Stimulated activated CD8-positive, alpha-beta memory T cell treated with anti-CD3 and anti-CD28 coated beads, Interleukin-15, amount 100 ng/mL, for 4 hours (primary cell): Measurements from ENCODE around the gene ASS1.

Experiments
- DNase-seq, 2 donors: peaks; one replicate each; pipeline ENCODE4 v3.0.0-alpha.2; 2020; ENCODE audit warnings: low read depth in 2 of 2

The ASS1 gene

GRCh38 chr9:130531670-130532069, 86.9 kb downstream of the ASS1 start:
- DNase-seq = no peak

GRCh38 chr9:130532426-130533080, 87.8 kb downstream of the ASS1 start:
- no peak for DNase-seq

DNA sequence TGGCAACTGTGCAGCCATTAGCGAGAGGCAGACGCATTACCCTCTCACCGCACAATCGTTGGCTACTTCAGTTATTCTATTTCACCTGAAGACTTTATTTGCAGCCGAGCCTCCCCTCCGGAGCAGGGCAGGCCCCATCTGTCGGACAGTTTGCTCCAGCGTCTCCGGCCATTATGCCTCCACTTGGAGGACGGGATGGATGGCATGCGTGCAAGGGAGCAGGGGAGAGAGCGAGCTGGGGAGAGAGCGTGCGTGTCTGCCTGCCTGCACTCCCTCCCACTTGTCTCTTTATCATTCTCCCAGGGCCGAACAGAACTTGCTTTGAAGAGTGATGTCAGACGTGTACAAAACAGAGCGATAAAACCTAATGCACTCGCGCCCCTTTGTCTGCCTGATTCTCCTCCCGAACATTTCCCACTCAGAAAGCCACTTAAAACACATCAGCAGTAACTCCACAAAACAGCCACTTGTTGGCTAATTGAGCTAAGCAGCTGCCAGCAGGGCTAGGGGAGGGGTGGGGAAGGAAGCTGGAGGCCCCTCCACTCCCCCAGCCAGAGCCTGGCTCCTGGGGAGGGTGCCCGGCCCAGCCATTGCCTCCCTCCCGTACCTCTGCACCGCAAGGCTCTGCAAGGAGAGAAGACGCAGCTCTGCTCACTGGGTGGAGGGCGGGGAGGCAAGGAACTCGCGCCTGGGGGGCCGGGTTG, 91.2 kb downstream of the ASS1 start:
- DNase-seq = no peak

DNA sequence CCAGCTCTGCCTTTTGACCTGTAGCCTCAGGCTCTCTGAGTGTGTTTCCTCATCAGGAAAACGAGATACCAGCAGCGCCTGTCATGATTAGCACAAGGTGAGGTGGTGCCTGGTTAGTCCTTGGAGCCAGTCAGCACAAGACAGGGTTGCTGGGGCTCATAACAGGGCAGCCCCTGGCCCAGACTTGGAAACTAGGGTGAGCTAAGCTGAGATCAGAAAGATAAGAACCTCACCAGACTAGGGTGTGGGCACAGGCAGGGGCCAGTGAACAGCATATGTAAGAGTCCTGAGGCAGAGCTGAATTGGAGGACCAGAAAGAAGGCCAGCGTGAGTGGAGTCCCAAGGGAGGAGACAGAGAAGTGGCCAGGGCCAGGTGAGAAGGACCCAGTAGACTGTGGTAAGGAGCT, 91.9 kb downstream of the ASS1 start:
- no peak for DNase-seq

- DNase-seq = no peak
Measured at GRCh38 chr9:130537346-130538050, 92.7 kb downstream of the ASS1 start.

- no peak for DNase-seq
Measured at GRCh38 chr9:130539420-130540223, 94.9 kb downstream of the ASS1 start.

GRCh38 chr9:130541533-130541932, 96.8 kb downstream of the ASS1 start:
- no peak for DNase-seq

GRCh38 chr9:130542038-130542437, 97.3 kb downstream of the ASS1 start:
- no peak for DNase-seq

GRCh38 chr9:130542457-130543228, 97.9 kb downstream of the ASS1 start:
- no peak for DNase-seq

DNA sequence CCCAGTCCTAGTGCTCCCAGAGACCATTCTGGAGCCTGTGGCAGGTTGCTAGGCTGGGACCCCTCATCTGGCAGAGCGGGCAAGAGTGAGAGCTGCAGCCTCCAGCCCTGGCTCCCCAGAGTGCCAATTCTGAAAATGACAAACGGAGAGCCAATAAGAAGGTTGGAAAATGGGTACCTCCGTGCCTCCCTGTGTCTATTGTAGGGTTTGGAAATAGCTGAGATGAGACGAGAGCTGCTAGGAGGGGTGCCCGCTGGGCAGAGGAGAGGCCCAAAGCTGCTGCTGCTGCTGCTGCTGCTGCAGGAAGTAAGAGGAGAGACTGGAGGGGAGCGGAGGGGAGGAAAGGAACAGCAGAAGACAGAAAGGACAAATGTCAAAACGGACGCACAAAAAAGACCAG, 98.6 kb downstream of the ASS1 start:
- DNase-seq = no peak

DNA sequence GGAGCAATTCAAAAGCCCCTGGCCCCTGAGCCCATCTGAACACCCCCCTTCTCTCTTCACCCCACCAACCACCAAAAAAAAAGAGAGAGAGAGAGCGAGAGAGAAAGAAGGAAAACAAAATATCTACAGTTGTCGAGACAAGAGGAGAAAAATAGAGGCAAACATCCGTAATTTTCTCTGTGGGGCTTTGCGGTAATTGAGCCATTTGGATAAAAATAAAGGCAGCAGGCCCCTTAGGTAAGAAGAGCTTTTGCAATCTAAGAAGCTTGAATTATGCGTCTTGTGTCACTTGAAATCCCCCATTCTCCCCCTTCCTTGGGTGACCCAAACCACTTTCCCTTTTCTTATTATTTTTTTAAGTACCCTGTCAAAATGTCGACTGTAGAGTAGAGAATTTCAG, 99.1 kb downstream of the ASS1 start:
- DNase-seq = no peak

DNA sequence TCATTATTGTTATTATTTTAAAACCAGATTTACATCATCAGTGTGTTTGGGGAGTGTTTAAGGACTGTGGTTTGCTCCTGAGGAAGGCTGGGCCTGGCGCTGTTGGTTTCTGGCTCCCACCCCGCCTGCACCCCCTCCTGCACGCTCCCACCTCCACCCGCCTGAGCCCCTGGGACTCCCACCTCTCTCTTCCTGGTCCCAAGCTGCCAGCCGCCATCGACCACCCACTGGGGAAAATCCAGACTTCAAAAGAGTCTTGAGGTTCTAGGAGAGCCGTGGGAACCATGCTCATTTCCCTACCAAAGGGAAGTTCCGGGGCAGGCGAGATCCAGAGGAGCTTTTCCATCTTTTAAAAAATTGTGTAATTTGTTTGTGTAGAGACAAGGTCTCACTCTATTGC, 99.6 kb downstream of the ASS1 start:
- no peak for DNase-seq

DNA sequence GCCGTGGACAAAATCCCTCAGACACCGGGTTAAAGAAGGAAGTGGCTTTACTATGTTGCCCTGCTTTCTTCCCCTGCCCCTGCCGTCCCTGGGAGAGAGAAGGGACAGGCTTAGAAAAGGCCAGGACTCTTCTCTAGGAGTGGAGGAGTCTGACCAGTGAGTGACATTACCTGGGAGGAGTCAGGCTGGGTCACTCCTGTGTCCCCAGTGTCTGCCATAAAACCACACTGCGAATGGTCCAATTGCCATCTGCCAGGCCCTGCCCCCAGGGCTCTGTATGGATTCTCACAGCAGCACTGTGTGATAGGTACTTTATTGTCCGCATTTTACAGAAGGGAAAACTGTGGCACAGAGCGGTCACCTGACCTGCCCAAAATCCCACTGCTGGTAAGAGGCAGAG, 103.3 kb downstream of the ASS1 start:
- no peak for DNase-seq

DNA sequence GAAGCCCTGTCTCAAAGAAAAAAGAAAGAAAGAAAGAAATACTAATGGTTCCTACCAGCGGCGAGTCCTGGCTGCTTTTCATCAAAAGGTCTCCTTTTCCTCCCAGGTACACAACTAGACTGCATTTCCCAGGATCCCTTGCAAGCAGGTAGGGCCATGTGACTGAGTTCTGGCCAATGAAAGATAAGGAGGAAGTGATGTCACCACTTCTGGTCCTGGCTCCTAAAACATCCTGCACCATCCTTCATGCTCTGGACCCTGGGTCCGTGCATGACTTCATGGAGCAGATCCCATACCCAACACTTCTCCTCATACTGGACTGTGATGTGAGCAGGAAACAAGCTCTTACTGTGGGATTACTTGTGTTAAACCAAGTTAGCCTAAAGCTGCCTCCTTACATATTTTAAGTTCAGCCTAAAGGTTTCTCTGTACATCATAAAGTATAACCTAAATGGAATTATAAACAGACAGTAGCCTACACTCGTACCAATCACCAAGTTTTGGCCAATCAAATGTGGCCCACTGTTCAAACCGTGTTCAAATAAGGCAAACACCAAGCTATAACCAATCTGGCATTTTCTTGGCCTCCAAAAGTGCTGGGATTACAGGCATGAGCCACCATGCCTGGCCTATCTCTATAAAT, 104.5 kb downstream of the ASS1 start:
- no peak for DNase-seq
